ENCODE results near the gene RSBN1L.

DNA sequence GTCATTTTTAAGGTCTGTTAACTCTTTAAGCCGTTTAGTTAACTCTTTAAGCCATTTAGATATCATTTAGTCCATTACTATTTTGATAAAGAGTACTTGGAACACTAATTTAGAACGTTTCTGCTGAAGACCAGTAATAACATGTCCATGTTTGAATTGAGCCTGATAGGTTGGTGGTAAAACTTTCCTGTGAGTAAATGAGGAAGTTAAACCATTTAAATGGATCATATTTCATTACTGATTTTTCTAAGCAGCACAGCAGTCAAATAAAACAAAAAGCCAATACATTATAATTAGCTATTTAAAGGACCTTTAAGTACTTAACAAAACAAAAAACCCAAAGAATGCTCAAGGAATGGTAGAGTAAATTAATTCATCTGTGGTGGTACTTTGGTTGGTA is 131.7 kb downstream of the RSBN1L start:
- TF ChIP-seq, protein P1, sequence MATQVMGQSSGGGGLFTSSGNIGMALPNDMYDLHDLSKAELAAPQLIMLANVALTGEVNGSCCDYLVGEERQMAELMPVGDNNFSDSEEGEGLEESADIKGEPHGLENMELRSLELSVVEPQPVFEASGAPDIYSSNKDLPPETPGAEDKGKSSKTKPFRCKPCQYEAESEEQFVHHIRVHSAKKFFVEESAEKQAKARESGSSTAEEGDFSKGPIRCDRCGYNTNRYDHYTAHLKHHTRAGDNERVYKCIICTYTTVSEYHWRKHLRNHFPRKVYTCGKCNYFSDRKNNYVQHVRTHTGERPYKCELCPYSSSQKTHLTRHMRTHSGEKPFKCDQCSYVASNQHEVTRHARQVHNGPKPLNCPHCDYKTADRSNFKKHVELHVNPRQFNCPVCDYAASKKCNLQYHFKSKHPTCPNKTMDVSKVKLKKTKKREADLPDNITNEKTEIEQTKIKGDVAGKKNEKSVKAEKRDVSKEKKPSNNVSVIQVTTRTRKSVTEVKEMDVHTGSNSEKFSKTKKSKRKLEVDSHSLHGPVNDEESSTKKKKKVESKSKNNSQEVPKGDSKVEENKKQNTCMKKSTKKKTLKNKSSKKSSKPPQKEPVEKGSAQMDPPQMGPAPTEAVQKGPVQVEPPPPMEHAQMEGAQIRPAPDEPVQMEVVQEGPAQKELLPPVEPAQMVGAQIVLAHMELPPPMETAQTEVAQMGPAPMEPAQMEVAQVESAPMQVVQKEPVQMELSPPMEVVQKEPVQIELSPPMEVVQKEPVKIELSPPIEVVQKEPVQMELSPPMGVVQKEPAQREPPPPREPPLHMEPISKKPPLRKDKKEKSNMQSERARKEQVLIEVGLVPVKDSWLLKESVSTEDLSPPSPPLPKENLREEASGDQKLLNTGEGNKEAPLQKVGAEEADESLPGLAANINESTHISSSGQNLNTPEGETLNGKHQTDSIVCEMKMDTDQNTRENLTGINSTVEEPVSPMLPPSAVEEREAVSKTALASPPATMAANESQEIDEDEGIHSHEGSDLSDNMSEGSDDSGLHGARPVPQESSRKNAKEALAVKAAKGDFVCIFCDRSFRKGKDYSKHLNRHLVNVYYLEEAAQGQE (IDR thresholded peaks at IDR 0.05; ENCODE audit: insufficient read depth in 1 of 2, low read depth in 2 of 2, low read length in 2 of 2): no peak
- TF ChIP-seq TAF1 (IDR thresholded peaks at IDR 0.05; ENCODE audit: borderline replicate concordance, insufficient read depth, low read length) (no peak), POLR2AphosphoS5 (IDR thresholded peaks at IDR 0.05; ENCODE audit: low read depth, low read length) (no peak)
